GM21515 (cell line): ENCODE measurements around the gene GCN1.
"Not testable (repeated sequence)": the region's sequence is repeated elsewhere in the genome, so short reads cannot be mapped to it uniquely, and the experiment has no call there.

Experiments used
- ATAC-seq: cut with Tn5 transposase; IDR thresholded peaks from one replicate; pipeline ENCODE4 v1.9.1; 2021; ENCODE audit not compliant: unreplicated experiment

GCN1 gene

GRCh38 chr12:120194534-120195395 is at the start of gene GCN1:
Gene GCN1 (minus strand): TSS chr12:120194715. CDS start chr12:120194697, 18 bp downstream.
- ATAC-seq, result peak; percentile 59

- no peak for ATAC-seq
Observed at GRCh38 chr12:120242971-120243699, 48.6 kb upstream of the GCN1 start.

- ATAC-seq, result no peak
Observed at GRCh38 chr12:120242275-120242799, 47.8 kb upstream of the GCN1 start.

DNA sequence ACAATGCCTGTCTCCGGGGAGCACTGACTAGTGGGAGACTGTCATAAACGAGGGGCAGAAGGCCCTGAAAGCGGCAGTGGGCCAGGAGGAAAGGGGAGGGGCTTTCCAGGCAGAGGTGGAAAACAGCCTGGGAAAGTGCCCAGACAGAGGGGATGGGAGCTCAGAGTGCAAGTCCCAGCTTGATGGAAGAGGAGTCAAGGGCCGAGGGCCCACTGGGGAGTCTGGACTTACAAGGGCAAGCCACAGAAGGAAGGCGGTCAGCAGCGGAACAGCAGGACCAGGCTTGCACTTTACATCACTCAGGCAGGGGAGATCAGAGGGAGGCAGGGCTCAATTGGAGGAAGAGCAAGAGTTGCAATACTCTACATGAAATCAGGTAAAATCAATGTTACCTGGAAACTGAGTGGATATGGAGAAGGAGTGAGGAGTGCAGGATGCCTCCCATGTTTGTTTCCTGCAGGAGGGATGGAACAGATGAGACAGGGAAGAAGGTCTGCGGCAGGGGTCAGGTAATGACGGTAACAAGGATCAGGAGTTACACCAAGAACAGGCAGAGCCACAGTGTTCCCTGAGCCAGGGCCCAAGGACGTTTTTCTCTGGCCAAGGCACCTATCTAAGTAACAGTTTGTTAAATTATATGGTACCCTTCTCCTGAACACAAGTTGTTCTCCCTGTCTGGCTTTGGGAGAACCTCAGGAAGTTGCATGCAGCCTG is 47.2 kb upstream of the GCN1 start:
- no peak for ATAC-seq

GRCh38 chr12:120240495-120240833 is 45.9 kb upstream of the GCN1 start:
- ATAC-seq, result no peak

- ATAC-seq, result no peak
Observed at GRCh38 chr12:120239776-120240494, 45.4 kb upstream of the GCN1 start.

DNA sequence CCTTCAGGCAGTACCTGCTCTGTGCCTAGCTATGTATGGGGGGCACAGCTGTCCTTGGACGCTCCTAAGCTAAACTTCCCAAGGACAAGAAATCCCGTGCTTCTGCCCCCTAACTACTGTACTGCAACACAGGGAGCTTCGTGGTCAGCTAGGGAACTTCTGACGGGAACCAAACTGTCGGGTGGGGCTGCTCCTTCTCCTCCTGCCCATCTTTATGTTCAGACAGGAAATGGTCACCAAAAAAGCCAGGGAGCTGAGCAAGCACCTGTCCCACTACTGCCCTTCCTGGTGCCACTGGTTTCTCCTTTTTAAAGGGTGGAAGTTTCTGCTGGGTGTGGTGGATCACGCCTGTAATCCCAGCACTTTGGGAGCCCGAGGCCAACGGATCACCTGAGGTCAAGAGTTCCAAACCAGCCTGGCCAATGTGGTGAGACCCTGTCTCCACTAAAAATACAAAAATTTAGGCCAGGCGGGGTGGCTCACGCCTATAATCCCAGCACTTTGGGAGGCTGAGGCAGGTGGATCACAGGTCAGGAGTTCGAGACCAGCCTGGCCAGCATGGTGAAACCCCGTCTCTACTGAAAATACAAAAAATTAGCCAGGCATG is 44.4 kb upstream of the GCN1 start:
- no peak for ATAC-seq

GRCh38 chr12:120238217-120238616 is 43.7 kb upstream of the GCN1 start:
- ATAC-seq, result no peak

DNA sequence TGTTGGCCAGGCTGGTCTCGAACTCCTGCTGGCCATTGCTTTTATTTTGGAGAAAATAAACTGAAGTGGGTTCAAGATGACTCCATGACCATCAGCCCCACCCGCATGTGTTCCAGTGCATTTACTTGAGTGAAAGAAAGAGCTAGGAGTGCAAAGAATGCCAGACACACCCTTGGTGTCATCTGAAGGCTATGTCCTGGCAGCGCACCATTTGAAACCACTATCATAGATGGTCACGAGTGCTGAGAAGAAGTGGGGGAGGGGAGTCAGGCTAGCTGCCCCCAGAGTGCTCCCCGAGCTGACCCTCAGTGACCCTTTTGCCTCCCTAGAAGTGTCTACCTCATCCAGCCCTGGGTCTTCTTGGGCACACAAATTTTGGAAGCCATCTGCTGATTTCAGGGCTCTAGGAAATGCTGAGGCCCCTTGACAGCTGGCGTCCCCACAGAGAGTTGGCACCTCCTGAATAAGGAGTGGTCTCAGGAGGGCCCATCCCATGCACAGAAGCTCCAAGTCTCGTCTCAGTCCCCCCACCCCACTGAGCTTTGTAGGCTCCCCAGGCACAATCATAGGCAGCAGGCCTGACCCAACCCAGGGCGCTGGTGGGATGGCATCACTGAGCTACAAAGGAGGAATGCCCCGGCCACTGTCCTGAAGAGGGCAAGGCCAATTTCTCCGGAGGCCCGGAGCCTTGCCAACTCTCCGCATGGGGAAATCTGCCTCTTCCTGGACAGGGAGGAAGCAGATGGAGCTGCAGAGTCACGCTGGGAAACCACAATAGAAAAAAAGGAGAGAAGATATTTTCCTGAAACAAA is 43.1 kb upstream of the GCN1 start:
- no peak for ATAC-seq

DNA sequence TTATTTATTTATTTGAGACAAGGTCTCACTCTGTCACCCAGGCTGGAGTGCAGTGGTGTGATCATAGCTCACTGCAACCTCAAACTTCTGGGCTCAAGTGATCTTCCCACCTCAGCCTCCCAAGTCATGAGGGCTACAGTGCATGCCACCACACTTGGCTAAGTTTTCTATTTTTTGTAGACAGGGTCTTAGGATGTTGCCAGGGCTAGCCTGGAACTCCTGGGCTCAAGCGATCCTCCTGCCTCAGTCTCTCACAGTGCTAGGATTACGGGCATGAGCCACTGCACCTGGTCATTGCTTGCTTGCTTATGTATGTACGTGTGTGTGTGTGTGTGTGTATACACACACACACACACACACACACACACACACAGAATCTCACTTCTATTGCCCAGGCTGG is 42.3 kb upstream of the GCN1 start:
- ATAC-seq, result not testable (repeated sequence)

- ATAC-seq, result no peak
Observed at GRCh38 chr12:120235369-120236323, 41.1 kb upstream of the GCN1 start.

DNA sequence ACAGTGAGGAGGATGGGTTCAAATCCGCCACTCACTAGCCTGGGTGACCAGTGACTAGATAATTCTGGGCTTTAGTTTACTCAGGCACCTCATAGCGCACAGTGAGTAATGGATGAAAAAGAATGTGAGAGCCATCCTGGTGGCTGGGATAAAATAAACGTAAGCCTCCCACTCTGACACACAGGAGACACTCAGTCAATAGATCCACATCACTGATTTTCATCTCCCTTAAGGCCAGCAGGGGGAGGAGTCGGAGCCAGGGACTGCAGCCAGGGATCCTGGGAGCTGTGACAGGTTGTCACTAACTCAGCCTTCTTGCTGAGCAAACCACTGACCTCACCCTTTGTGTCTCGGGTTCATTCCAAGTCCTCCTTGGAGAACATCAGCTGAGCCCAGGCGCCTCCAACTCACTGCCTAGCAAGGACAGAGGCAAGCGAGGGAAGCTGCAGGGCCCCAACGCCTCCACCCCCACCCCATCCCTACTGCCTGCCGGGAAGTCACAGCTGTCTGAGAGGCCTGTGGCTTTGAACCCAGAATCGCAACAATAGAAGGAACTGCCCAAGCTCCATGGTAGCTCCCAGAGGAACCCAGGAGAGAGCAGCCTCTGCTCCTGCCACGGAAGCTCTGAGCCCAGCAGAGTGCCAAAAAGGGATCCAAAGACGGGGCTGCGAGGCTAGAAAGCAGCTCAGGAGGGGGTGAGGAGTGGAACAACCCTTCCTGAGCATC is 40.3 kb upstream of the GCN1 start:
- ATAC-seq, result no peak

GRCh38 chr12:120231316-120232011 is 36.9 kb upstream of the GCN1 start:
- no peak for ATAC-seq

- ATAC-seq, result no peak
Observed at GRCh38 chr12:120230974-120231315, 36.4 kb upstream of the GCN1 start.

- no peak for ATAC-seq
Observed at GRCh38 chr12:120230326-120230973, 35.9 kb upstream of the GCN1 start.

GRCh38 chr12:120229487-120230325 is 35.2 kb upstream of the GCN1 start:
- no peak for ATAC-seq
